GM12892 (cell line): ENCODE measurements around the gene ATP6V1G3.
"Not testable (repeated sequence)": the region's sequence is repeated elsewhere in the genome, so short reads cannot be mapped to it uniquely, and the experiment has no call there.

Experiments
- DNase-seq: peaks from one replicate; pipeline ENCODE4 v3.0.0; 2011; ENCODE audit not compliant: insufficient read length
- FAIRE-seq: peaks from 2 replicates; lab custom pipeline; 2011; peaks lifted over from hg19 to GRCh38; lab: Jason Lieb, UNC
- POLR2A ChIP-seq: IDR thresholded peaks from 2 replicates; pipeline ENCODE4 v1.6.1; 2011; ENCODE audit warnings: low read depth, low read length, control low read depth
- POLR2AphosphoS5 ChIP-seq: IDR thresholded peaks from 2 replicates; pipeline ENCODE4 v1.6.1; 2011; ENCODE audit warnings: low read depth, low read length, control low read depth
- TAF1 ChIP-seq: IDR thresholded peaks from 2 replicates; pipeline ENCODE4 v1.6.1; 2011; ENCODE audit warnings: low read depth, mild to moderate bottlenecking, control low read depth, low read length, borderline replicate concordance

The ATP6V1G3 gene

DNA sequence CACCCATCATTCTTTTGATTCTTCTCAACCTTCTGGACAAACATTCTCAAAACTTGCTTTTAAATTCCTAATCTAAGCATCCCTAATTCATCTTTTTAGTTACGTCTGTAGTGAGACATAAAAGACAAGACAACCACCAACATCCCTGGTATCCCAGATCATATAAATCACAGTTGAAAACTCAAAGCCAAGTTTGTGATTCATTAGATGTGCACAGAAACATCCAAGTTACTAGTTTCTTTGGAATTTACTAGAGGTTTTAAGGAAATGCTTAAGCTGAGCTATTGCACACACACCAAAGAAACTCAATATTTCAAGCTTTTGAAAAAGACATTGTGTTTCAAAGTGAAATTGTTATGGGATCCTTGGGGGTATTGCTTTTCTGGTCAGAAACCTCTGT lies 47.6 kb downstream of the ATP6V1G3 start:
- FAIRE-seq (no peak), DNase-seq (no peak)
- no peak for TF ChIP-seq POLR2AphosphoS5
- TF ChIP-seq TAF1, result no peak
- TF ChIP-seq POLR2A, result no peak

DNA sequence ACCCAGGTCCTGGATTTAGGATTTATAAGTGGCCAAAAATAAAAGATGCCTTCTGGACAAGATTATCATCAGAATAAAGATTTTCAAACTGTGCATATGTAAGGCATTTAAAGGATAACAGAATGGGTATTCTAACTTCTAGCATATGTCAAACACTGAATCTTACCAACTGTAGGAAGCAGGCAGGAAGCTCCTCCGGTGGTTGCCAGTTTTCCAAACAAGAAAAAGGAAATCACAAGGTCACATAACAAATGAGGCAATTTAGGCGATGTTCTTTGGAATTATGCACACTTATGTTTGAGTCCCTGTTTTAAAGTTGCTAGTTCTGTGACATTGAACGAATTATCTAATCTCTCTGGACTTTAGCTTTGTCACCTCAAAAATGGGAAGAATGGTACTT lies 48.9 kb downstream of the ATP6V1G3 start:
- FAIRE-seq (no peak), DNase-seq (no peak)
- TF ChIP-seq POLR2A, result no peak
- TF ChIP-seq TAF1, result no peak
- TF ChIP-seq POLR2AphosphoS5, result no peak

DNA sequence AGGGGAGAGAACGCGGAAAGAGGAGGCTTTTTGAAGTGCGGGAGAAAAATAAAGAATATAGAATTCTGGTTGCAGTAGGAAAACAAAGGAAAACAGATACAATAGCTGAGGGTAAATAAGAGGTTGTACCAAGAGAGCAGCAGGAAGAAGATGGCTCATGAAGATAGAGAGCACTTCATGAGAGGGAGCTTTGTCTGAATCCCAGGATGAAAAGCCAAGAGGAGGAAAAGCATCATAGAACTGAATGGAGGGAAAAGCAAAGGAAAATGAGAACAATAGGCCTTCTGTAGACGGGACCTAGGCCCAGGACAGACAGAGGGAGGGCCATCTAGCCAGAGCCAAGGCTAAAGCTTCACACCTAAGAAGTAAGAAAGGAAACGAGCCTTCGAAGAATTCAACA lies 49.5 kb downstream of the ATP6V1G3 start:
- FAIRE-seq (no peak), DNase-seq (no peak)
- TF ChIP-seq POLR2A, result no peak
- TF ChIP-seq POLR2AphosphoS5, result no peak
- TF ChIP-seq TAF1, result no peak

DNA sequence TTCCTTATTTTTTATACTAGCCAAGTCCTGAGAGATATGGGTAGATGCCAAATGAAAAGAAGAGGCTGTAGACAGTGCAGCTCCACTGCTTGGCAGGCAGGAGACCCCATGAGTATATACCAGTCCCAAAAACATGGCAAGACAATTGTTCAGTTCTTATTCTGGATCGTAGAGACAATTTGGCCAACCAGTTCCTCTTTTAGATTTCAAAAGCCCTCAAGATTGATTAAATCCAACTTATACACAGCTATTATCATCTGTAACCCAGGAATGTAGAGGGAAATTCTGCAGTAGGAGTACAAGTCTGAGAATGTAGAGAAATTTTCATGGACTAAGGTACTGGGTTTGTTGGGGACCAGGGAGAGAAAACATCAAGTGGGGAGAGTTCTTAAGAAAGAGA lies 50.3 kb downstream of the ATP6V1G3 start:
- FAIRE-seq, result no peak
- TF ChIP-seq POLR2A (no peak), POLR2AphosphoS5 (no peak), TAF1 (no peak)
- DNase-seq, result no peak

DNA sequence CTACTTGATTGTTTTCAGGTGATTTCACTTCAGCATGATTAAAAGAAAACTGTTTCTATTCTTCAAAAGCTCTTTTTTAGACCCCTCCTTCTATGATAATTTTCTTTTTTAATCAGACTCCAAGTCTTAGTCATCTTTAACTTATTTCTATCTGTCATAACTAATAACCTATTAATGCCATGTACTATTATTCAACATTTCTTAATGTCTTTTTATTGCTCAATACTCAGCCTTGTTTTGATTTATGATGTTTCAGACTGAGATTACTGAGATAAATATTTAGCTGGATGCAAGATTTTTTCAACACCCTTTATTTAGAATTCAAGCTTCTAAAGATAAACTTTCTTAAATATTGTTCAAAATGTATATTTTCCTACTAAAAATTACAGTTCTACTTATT lies 53.6 kb downstream of the ATP6V1G3 start:
- no peak for FAIRE-seq

DNA sequence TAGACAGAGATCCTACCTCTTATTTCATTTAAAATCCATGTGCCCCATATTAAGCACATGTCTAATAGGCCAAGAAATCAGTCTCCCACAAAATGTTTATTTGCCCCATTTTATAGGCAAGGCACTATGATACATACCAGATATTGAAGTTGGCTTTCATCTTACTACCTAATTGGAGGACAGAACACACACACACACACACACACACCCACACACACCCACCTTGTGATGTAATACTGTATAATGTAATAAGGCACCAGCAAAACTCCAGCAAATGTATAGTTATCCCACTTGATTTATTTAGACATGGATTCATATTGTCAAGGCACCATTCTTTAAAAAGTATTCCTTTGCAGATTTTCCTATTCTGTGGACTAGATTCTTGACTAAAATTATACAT lies 56.8 kb downstream of the ATP6V1G3 start:
- no peak for TF ChIP-seq POLR2A
- no peak for TF ChIP-seq TAF1
- TF ChIP-seq POLR2AphosphoS5, result no peak
- FAIRE-seq (no peak), DNase-seq (no peak)

More for the DNA sequence above, 53.6 kb downstream of the ATP6V1G3 start:
- DNase-seq, result no peak
- no peak for TF ChIP-seq TAF1
- TF ChIP-seq POLR2AphosphoS5, result no peak
- no peak for TF ChIP-seq POLR2A

DNA sequence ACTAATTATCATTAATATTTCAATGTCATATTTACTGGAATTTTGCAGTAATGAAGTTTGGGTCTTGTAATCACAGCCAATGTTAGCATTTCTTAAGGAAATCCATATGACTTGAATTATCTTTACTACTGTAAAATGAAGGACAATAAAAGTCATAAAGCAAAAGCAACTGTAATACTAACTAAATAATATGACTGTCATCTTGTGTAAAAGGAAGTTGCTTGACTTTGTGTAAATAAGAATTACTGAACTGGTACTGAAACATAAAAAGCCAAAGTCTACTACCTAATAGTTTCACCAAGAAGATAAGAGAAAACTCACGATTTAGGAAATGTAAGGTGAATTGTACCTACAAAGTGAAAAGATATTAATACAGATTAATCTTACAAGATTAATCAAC lies 57.5 kb downstream of the ATP6V1G3 start:
- TF ChIP-seq POLR2AphosphoS5 (no peak), TAF1 (no peak)
- FAIRE-seq (no peak), DNase-seq (no peak)

DNA sequence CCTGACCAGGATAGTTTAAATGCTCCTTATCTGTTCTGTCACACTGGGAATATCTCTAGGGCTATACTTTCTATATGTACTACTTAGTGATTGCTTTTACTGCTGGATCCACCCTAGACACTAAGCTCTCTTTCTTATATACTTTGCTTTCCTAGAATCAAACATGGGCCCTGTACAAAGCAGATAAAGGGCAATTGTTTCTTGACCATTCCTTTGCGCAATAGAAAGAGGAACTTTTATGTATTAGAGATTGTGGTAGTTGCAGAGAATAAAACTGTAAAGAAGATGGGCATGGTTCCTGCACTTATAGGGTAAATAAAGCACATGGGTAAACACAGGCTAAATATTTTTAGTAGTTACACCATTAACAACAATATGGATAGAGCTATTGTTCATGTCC lies 58.8 kb downstream of the ATP6V1G3 start:
- DNase-seq, result no peak
- FAIRE-seq, result peak; percentile 65
- TF ChIP-seq POLR2A (no peak), POLR2AphosphoS5 (no peak), TAF1 (no peak)

DNA sequence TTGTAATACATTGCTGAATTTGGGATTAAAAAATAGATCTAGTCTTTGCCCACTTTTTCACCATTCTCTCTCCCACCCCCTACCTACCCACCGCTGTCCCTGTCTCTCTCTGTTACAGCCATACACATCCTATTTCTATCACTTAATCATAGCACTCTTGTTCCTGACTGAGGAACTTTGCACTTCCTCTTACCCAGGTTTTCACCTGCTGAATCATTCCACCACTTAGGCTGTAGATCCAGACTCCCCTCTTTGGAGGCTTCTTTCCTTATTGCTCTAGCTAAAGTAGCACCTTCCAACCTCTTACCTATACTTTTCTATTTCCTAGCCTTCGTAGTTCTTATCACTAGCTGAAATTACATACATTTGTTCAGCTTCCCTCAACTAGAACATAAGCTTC lies 59.6 kb downstream of the ATP6V1G3 start:
- FAIRE-seq, result no peak

DNA sequence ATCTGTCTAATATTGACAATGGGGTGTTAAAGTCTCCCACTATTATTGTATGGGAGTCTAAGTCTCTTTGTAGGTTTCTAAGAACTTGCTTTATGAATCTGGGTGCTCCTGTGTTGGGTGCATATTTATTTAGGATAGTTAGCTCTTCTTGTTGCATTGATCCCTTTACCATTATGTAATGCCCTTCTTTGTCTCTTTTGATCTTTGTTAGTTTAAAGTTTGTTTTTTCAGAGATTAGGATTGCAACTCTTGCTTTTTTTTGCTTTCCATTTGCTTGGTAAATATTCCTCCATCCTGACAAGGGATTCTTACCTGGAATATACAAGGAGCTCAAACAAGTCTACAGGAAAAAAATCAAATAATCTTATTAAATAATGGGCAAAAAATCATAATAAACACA lies 63.1 kb downstream of the ATP6V1G3 start:
- not testable (repeated sequence) for DNase-seq, FAIRE-seq

More for the DNA sequence above, 59.6 kb downstream of the ATP6V1G3 start:
- TF ChIP-seq POLR2A (no peak), TAF1 (no peak)
- DNase-seq, result no peak
